K562 (cell line): ENCODE measurements around the gene MRPS18B. TPM values are rescaled to one million over a fixed set of nuclear protein-coding genes. Genes with fewer than 3 reads are reported as not detected.

Experiments
- ARID1B ChIP-seq: fragments of 450-650 bp; IDR thresholded peaks from 2 replicates; pipeline ENCODE4 v1.6.1; 2016; ENCODE audit warnings: antibody characterized with exemption, mild to moderate bottlenecking, inconsistent platforms
- CREB5 ChIP-seq: fragments of 250-450 bp; sonication (Bioruptor Pico); IDR thresholded peaks from 2 replicates; pipeline ENCODE4 v1.5.0; 2020; ENCODE audit warnings: mild to moderate bottlenecking
- CREM ChIP-seq: IDR thresholded peaks from 2 replicates; pipeline ENCODE4 v1.6.1; 2014; ENCODE audit warnings: antibody characterized with exemption, low read depth
- ESRRB ChIP-seq: fragments of 250-450 bp; sonication (Bioruptor Pico); IDR thresholded peaks from 2 replicates; pipeline ENCODE4 v1.5.0; 2020; ENCODE audit warnings: mild to moderate bottlenecking, moderate library complexity, borderline replicate concordance
- ETV5 ChIP-seq: sonication (generic); formaldehyde crosslinking; IDR thresholded peaks from 2 replicates; pipeline ENCODE4 v1.4.0; 2020; ENCODE audit warnings: low read depth, mild to moderate bottlenecking, missing genetic modification reagents
- HES1 ChIP-seq: fragments of 450-650 bp; IDR thresholded peaks from 2 replicates; pipeline ENCODE4 v1.6.1; 2016; ENCODE audit warnings: low read depth, mild to moderate bottlenecking, moderate library complexity
- HNRNPH1 ChIP-seq: fragments of 200-400 bp; formaldehyde crosslinking; optimal IDR thresholded peaks from 2 replicates; pipeline ENCODE3; 2017; ENCODE audit warnings: low read depth, mild to moderate bottlenecking, low read length, moderate library complexity
- MBD1 ChIP-seq: fragments of 250-450 bp; sonication (Bioruptor Pico); IDR thresholded peaks from 2 replicates; pipeline ENCODE4 v1.8.0; 2022; ENCODE audit warnings: inconsistent platforms
- MYC ChIP-seq, 2 experiments: fragments of 250-450 bp in 1 of 2; sonication (Bioruptor Pico) in 1 of 2; IDR thresholded peaks; 2 replicates each; pipeline versions ENCODE4 v1.5.1 to v1.6.1; 2012 to 2021; ENCODE audit warnings: low read depth in 2 of 2, borderline replicate concordance in 1 of 2, improper control_type of control experiment in 1 of 2, low read length in 1 of 2, mild to moderate bottlenecking in 1 of 2, moderate library complexity in 1 of 2
- NR2F6 ChIP-seq: fragments of 450-650 bp; formaldehyde crosslinking; IDR thresholded peaks from 2 replicates; pipeline ENCODE4 v1.4.0; 2020; ENCODE audit warnings: mild to moderate bottlenecking
- NR3C1 ChIP-seq: sonication (generic); formaldehyde crosslinking; IDR thresholded peaks from 2 replicates; pipeline ENCODE4 v1.8.1; 2022; ENCODE audit warnings: missing genetic modification reagents
- PRDM10 ChIP-seq: fragments of 450-650 bp; IDR thresholded peaks from 2 replicates; pipeline ENCODE4 v1.6.1; 2018; ENCODE audit not compliant: partially characterized antibody
- ZC3H4 ChIP-seq: sonication (generic); formaldehyde crosslinking; IDR thresholded peaks from 2 replicates; pipeline ENCODE4 v1.9.0; 2021; ENCODE audit warnings: missing genetic modification reagents, borderline replicate concordance
- ZMIZ1 ChIP-seq, 2 experiments: fragments of 150-350 bp in 1 of 2; IDR thresholded peaks; 2 replicates each; pipeline ENCODE4 v1.6.1; 2012 to 2016; ENCODE audit warnings: low read depth in 2 of 2, low read length in 2 of 2, mild to moderate bottlenecking in 1 of 2, moderate library complexity in 1 of 2
- ZSCAN29 ChIP-seq: fragments of 450-650 bp; IDR thresholded peaks from 2 replicates; pipeline ENCODE4 v1.6.1; 2017
- polyA plus RNA-seq, 8 experiments: library from polyadenylated mRNA; depleted of rRNA in 4 of 8; stranded (reverse) in 5 of 8; unstranded in 3 of 8; fragments of >200 nt; fragmentation: Nextera tagmentation in 2 of 8; fragmentation: Illumina TruSeq in 1 of 8; extraction: Ambion mirVana in 2 of 8; extraction: Trizol in 1 of 8; gene quantifications; 2 replicates each; pipeline versions ENCODE4 v1.2.1 to v1.2.3, GENCODE V29; 2011 to 2014; ENCODE audit warnings: inconsistent platforms in 1 of 8, missing spikeins in 1 of 8
- total RNA-seq, 7 experiments: library from RNA; depleted of rRNA in 6 of 7; stranded (reverse); fragments of >200 nt in 6 of 7; fragmentation: Illumina TruSeq in 2 of 7; extraction: Trizol in 2 of 7; gene quantifications; 2 replicates each; pipeline versions ENCODE4 v1.2.1 to v1.2.3, GENCODE V29; 2011 to 2021; ENCODE audit warnings: low replicate concordance in 1 of 7

The MRPS18B gene
- total and polyA plus RNA-seq, 9 of the 15 experiments (the other 6 are each of a cell fraction or from before 2014, with no cell fraction given), result 132 to 383 (median 178) TPM

GRCh38 chr6:30614044-30614842, 3.4 kb upstream of the MRPS18B start (continued):
- no peak for TF ChIP-seq ZMIZ1 (IDR thresholded peaks at IDR 0.05; ENCODE audit: low read depth in 2 of 2, low read length in 2 of 2)
- no peak; the same call in 1 of the 2 replicates for TF ChIP-seq MBD1 (CRISPR knock-in tag)
- peak; percentile 68; the same call in 1 of the 2 replicates for TF ChIP-seq CREB5 (CRISPR knock-in tag)
- 0 out of 2 replicates have a peak, but pooled peaks have one; percentile 55 for TF ChIP-seq ETV5 (CRISPR knock-in tag)
- TF ChIP-seq ARID1B, result no peak
- 0 out of 2 replicates have a peak, but pooled peaks have one; percentile 76 for TF ChIP-seq ESRRB (CRISPR knock-in tag)
- TF ChIP-seq HNRNPH1, result no peak
- no peak for TF ChIP-seq NR3C1 (CRISPR knock-in tag)
- no peak for TF ChIP-seq CREM
- TF ChIP-seq PRDM10, result no peak
- no peak for TF ChIP-seq HES1
- TF ChIP-seq ZC3H4 (CRISPR knock-in tag), result no peak
- TF ChIP-seq ZSCAN29, result no peak
- 0 out of 2 replicates have a peak, but pooled peaks have one; percentile 8 for TF ChIP-seq NR2F6 (CRISPR knock-in tag)
- TF ChIP-seq MYC (IDR thresholded peaks at IDR 0.05; ENCODE audit: low read depth, low read length), result no peak
- peak; percentile 84; the same call in 1 of the 2 replicates for TF ChIP-seq MYC (CRISPR knock-in tag; IDR thresholded peaks at IDR 0.05; ENCODE audit: borderline replicate concordance, low read depth)
